ENCODE data around the gene CEP152. TPM values are rescaled to one million over a fixed set of nuclear protein-coding genes. Genes with fewer than 3 reads are reported as not detected.

Gene CEP152
- total RNA-seq, result 1 to 10 TPM; 3.6 to 7.9 TPM

GRCh38 chr15:48810414-48811324 lies at the start of gene CEP152:
Gene CEP152 (minus strand): TSS chr15:48811069. CDS start chr15:48805649, 5,420 bp downstream.
- WGBS, 2 donors, result 1% methylated on average over 25 to 47 of the region's 51 CpGs
- ATAC-seq, result peak; percentile 99
- Histone ChIP-seq H3K4me3 (peak within 1 kb of the TSS; percentile 42 to 79), H3K4me1 (peaks cover 11% of the 10 kb centered on the region), H3K27ac (peak within 1 kb of the TSS in 3 of 4 donors; percentile 52 to 62 (median 62)), H3K36me3 (replicated peaks in 1 of 2; ENCODE audit: insufficient read depth in 1 of 2, low read depth in 2 of 2) (no peaks in the 10 kb centered on the region), H3K9me3 (no peaks in the 10 kb centered on the region), H3K27me3 (no peaks in the 10 kb centered on the region)
- intact Hi-C loops (cut with DNase I), result no loop called here
- peak; percentile 99 for DNase-seq
- TF ChIP-seq POLR2A (IDR thresholded peaks at IDR 0.05) (peak in 2 of 3 donors; percentile 63 to 70), CTCF (IDR thresholded peaks at IDR 0.05) (peak in 1 of 7 experiments; percentile 9)

- Histone ChIP-seq H3K27ac (no peak overlapping the region), H3K4me3 (no peak overlapping the region), H3K36me3 (replicated peaks in 1 of 2; ENCODE audit: insufficient read depth in 1 of 2, low read depth in 2 of 2) (no peaks in the 10 kb centered on the region), H3K4me1 (peaks cover 9% of the 10 kb centered on the region), H3K9me3 (no peaks in the 10 kb centered on the region), H3K27me3 (no peaks in the 10 kb centered on the region)
- 72 to 75% methylated on average over 2 of the region's 2 CpGs for WGBS, 2 donors
- ATAC-seq, result no peak
- TF ChIP-seq CTCF (IDR thresholded peaks at IDR 0.05), result no peak
- TF ChIP-seq POLR2A (IDR thresholded peaks at IDR 0.05), result no peak
- no peak for DNase-seq
- intact Hi-C loops (cut with DNase I), result loop anchor here (10.0 kb wide), 2 partner anchors 495 to 565 kb away; partner anchors contain the start of gene FGF7
Measured at GRCh38 chr15:48859426-48859825, 48.6 kb upstream of the CEP152 start.

- Histone ChIP-seq H3K27ac (no peak overlapping the region), H3K9me3 (no peaks in the 10 kb centered on the region), H3K4me3 (no peak overlapping the region), H3K4me1 (peaks cover 9% of the 10 kb centered on the region), H3K27me3 (no peaks in the 10 kb centered on the region), H3K36me3 (replicated peaks in 1 of 2; ENCODE audit: insufficient read depth in 1 of 2, low read depth in 2 of 2) (no peaks in the 10 kb centered on the region)
- WGBS, 2 donors, result 18 to 31% methylated on average over 2 of the region's 2 CpGs
- intact Hi-C loops (cut with DNase I), result loop anchor here (10.0 kb wide), 2 partner anchors 494 to 566 kb away; partner anchors contain the start of gene FGF7
- TF ChIP-seq POLR2A (IDR thresholded peaks at IDR 0.05), result no peak
- TF ChIP-seq CTCF (IDR thresholded peaks at IDR 0.05), result no peak
- ATAC-seq (no peak), DNase-seq (no peak)
Measured at GRCh38 chr15:48858401-48858800, 47.5 kb upstream of the CEP152 start.

- intact Hi-C loops (cut with DNase I), result loop anchor here (10.0 kb wide), 2 partner anchors 492 to 568 kb away; partner anchors contain the start of gene FGF7
- Histone ChIP-seq H3K9me3 (no peaks in the 10 kb centered on the region), H3K4me1 (peaks cover 9% of the 10 kb centered on the region), H3K27ac (no peak overlapping the region), H3K4me3 (no peak overlapping the region), H3K27me3 (no peaks in the 10 kb centered on the region), H3K36me3 (replicated peaks in 1 of 2; ENCODE audit: insufficient read depth in 1 of 2, low read depth in 2 of 2) (no peaks in the 10 kb centered on the region)
- ATAC-seq, result no peak
- no peak for TF ChIP-seq CTCF (IDR thresholded peaks at IDR 0.05)
- no peak for TF ChIP-seq POLR2A (IDR thresholded peaks at IDR 0.05)
- whole genome bisulfite sequencing, 2 donors, result 54 to 60% methylated on average over 2 of the region's 2 CpGs
- DNase-seq, result no peak
Measured at GRCh38 chr15:48856942-48857341, 46.1 kb upstream of the CEP152 start.
